A673 (cell line): ENCODE results near the gene RANBP3.

Experiments used
- CTCF ChIP-seq: fragments of 300-800, 200-600 bp; sonication (generic); conservative IDR thresholded peaks from 2 replicates; pipeline ENCODE4 v1.5.1; 2017; ENCODE audit warnings: low read depth, mild to moderate bottlenecking, antibody characterized with exemption, low read length, moderate library complexity, mixed read lengths
- EZH2 ChIP-seq: fragments of 200-600 bp; sonication (generic); IDR thresholded peaks from 2 replicates; pipeline ENCODE4 v1.6.1; 2017; ENCODE audit warnings: borderline replicate concordance, low read depth, mild to moderate bottlenecking, mixed read lengths, antibody characterized with exemption, low read length; ENCODE audit not compliant: poor library complexity, severe bottlenecking

DNA sequence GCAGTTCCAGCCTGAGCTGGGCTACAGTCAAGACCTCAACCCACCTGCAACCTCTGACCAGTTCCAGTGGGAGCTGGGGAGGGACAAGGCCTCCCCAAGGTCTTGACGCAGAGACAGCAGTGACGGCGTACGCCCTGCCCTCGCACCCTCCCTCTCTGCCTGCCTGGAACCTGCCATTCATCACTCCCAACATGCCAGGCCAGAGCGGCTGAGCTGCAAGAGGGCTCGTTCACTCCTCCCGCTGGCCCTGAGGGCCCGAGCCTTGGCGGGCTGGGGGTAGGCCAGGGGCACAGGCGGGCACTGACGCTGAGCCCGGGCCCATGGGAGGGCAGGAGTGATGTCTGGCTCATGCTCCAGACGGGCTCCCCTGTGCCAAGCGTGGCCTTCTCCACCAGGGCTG is 82.5 kb downstream of the RANBP3 start:
- TF ChIP-seq CTCF (no peak), EZH2 (no peak)
